Measurements from ENCODE around the gene EGFL6.
A peak's percentile ranks its signal among the peaks of the same experiment; 100 is the strongest.
"Not testable (repeated sequence)": the region's sequence is repeated elsewhere in the genome, so short reads cannot be mapped to it uniquely, and the experiment has no call there.

Gene EGFL6

GRCh38 chrX:13646154-13646549 is 76.8 kb downstream of the EGFL6 start:
- no peak overlapping the region for H3K27ac ChIP-seq (ENCODE audit: low read depth, low read length)
- no peak overlapping the region for H3K4me2 ChIP-seq (ENCODE audit: low read length)
- H3K79me2 ChIP-seq (ENCODE audit: control insufficient read depth, low read length) = no peaks in the 10 kb centered on the region
- H3K4me1 ChIP-seq (ENCODE audit: control insufficient read depth, low read length) = no peaks in the 10 kb centered on the region
- no peaks in the 10 kb centered on the region for H3K9me3 ChIP-seq (ENCODE audit: control insufficient read depth, insufficient read depth, low read length)
- H3K36me3 ChIP-seq (ENCODE audit: control insufficient read depth, low read length) = no peaks in the 10 kb centered on the region
- no peaks in the 10 kb centered on the region for H3K9me2 ChIP-seq (replicated peaks; ENCODE audit: control insufficient read depth, low read length)
- no peaks in the 10 kb centered on the region for H3F3A ChIP-seq (ENCODE audit: control insufficient read depth, insufficient read depth)
- TF ChIP-seq CTCF (IDR thresholded peaks at IDR 0.05; ENCODE audit: low read depth, low read length, poor library complexity, severe bottlenecking) (peak; percentile 67), EZH2phosphoT487 (IDR thresholded peaks at IDR 0.05; ENCODE audit: borderline replicate concordance, low read length) (no peak)
- H3K4me3 ChIP-seq (ENCODE audit: low read length) = no peak overlapping the region
- H3K27me3 ChIP-seq (ENCODE audit: control insufficient read depth, low read length) = no peaks in the 10 kb centered on the region
- H4K20me1 ChIP-seq (ENCODE audit: control insufficient read depth, insufficient read depth, low read depth, low read length) = no peaks in the 10 kb centered on the region

GRCh38 chrX:13647709-13648212 is 78.4 kb downstream of the EGFL6 start:
- Histone ChIP-seq H3K36me3 (ENCODE audit: control insufficient read depth, low read length) (no peaks in the 10 kb centered on the region), H3K4me3 (ENCODE audit: low read length) (no peak overlapping the region), H3K79me2 (ENCODE audit: control insufficient read depth, low read length) (no peaks in the 10 kb centered on the region), H3K9me3 (ENCODE audit: control insufficient read depth, insufficient read depth, low read length) (no peaks in the 10 kb centered on the region), H3K27me3 (ENCODE audit: control insufficient read depth, low read length) (no peaks in the 10 kb centered on the region), H3F3A (ENCODE audit: control insufficient read depth, insufficient read depth) (no peaks in the 10 kb centered on the region), H3K4me2 (ENCODE audit: low read length) (no peak overlapping the region), H3K4me1 (ENCODE audit: control insufficient read depth, low read length) (peaks cover 6% of the 10 kb centered on the region), H4K20me1 (ENCODE audit: control insufficient read depth, insufficient read depth, low read depth, low read length) (no peaks in the 10 kb centered on the region), H3K9me2 (replicated peaks; ENCODE audit: control insufficient read depth, low read length) (no peaks in the 10 kb centered on the region), H3K27ac (ENCODE audit: low read depth, low read length) (no peak overlapping the region)
- TF ChIP-seq EZH2phosphoT487 (IDR thresholded peaks at IDR 0.05; ENCODE audit: borderline replicate concordance, low read length) (no peak), CTCF (IDR thresholded peaks at IDR 0.05; ENCODE audit: low read depth, low read length, poor library complexity, severe bottlenecking) (no peak)

GRCh38 chrX:13648336-13648735 is 78.9 kb downstream of the EGFL6 start:
- not testable (repeated sequence) for H3K4me1 ChIP-seq (ENCODE audit: control insufficient read depth, low read length); H3K36me3 ChIP-seq (ENCODE audit: control insufficient read depth, low read length); H4K20me1 ChIP-seq (ENCODE audit: control insufficient read depth, insufficient read depth, low read depth, low read length); H3K27ac ChIP-seq (ENCODE audit: low read depth, low read length); H3K4me2 ChIP-seq (ENCODE audit: low read length); H3F3A ChIP-seq (ENCODE audit: control insufficient read depth, insufficient read depth); H3K79me2 ChIP-seq (ENCODE audit: control insufficient read depth, low read length); H3K4me3 ChIP-seq (ENCODE audit: low read length); H3K9me2 ChIP-seq (replicated peaks; ENCODE audit: control insufficient read depth, low read length); H3K27me3 ChIP-seq (ENCODE audit: control insufficient read depth, low read length); H3K9me3 ChIP-seq (ENCODE audit: control insufficient read depth, insufficient read depth, low read length)

- Histone ChIP-seq H3F3A (ENCODE audit: control insufficient read depth, insufficient read depth) (no peaks in the 10 kb centered on the region), H3K27ac (ENCODE audit: low read depth, low read length) (no peak overlapping the region), H3K9me3 (ENCODE audit: control insufficient read depth, insufficient read depth, low read length) (no peaks in the 10 kb centered on the region), H3K9me2 (replicated peaks; ENCODE audit: control insufficient read depth, low read length) (no peaks in the 10 kb centered on the region), H3K36me3 (ENCODE audit: control insufficient read depth, low read length) (no peaks in the 10 kb centered on the region), H3K4me2 (ENCODE audit: low read length) (no peak overlapping the region), H4K20me1 (ENCODE audit: control insufficient read depth, insufficient read depth, low read depth, low read length) (no peaks in the 10 kb centered on the region), H3K79me2 (ENCODE audit: control insufficient read depth, low read length) (peaks cover 15% of the 10 kb centered on the region), H3K27me3 (ENCODE audit: control insufficient read depth, low read length) (no peaks in the 10 kb centered on the region), H3K4me1 (ENCODE audit: control insufficient read depth, low read length) (peaks cover 17% of the 10 kb centered on the region), H3K4me3 (ENCODE audit: low read length) (no peak overlapping the region)
- TF ChIP-seq CTCF (IDR thresholded peaks at IDR 0.05; ENCODE audit: low read depth, low read length, poor library complexity, severe bottlenecking) (no peak), EZH2phosphoT487 (IDR thresholded peaks at IDR 0.05; ENCODE audit: borderline replicate concordance, low read length) (no peak)
Observed at GRCh38 chrX:13649838-13650237, 80.4 kb downstream of the EGFL6 start.

Measured in DOHH2 (cell line).